ENCODE results near the gene ASXL1.
"Not testable (repeated sequence)": the region's sequence is repeated elsewhere in the genome, so short reads cannot be mapped to it uniquely, and the experiment has no call there.

The ASXL1 gene

GRCh38 chr20:32352121-32352720 lies 5.9 kb upstream of the ASXL1 start:
- Mint-ChIP-seq H3K27ac (no peak overlapping the region), H3K27me3 (no peaks in the 10 kb centered on the region), H3K36me3 (ENCODE audit: low read depth) (peaks cover 32% of the 10 kb centered on the region), H3K9me3 (no peaks in the 10 kb centered on the region), H3K4me3 (no peak overlapping the region), H3K4me1 (ENCODE audit: low read depth) (peaks cover 33% of the 10 kb centered on the region)

- H3K36me3 Mint-ChIP-seq (ENCODE audit: low read depth), result peaks cover 19% of the 10 kb centered on the region
- no peaks in the 10 kb centered on the region for H3K9me3 Mint-ChIP-seq
- H3K4me3 Mint-ChIP-seq, result no peak overlapping the region
- peak overlapping the region; percentile 28 for H3K27ac Mint-ChIP-seq
- H3K4me1 Mint-ChIP-seq (ENCODE audit: low read depth), result peaks cover 39% of the 10 kb centered on the region
- H3K27me3 Mint-ChIP-seq, result no peaks in the 10 kb centered on the region
Measured at GRCh38 chr20:32353848-32354496, 4.2 kb upstream of the ASXL1 start.

GRCh38 chr20:32354592-32355416 lies 3.3 kb upstream of the ASXL1 start:
- Mint-ChIP-seq H3K4me1 (ENCODE audit: low read depth) (peaks cover 44% of the 10 kb centered on the region), H3K9me3 (no peaks in the 10 kb centered on the region), H3K4me3 (peak overlapping the region; percentile 7), H3K27me3 (no peaks in the 10 kb centered on the region), H3K27ac (peak overlapping the region; percentile 77), H3K36me3 (ENCODE audit: low read depth) (peaks cover 19% of the 10 kb centered on the region)

GRCh38 chr20:32355417-32355841 lies 2.7 kb upstream of the ASXL1 start:
- H3K36me3 Mint-ChIP-seq (ENCODE audit: low read depth), result peaks cover 19% of the 10 kb centered on the region
- H3K27ac Mint-ChIP-seq, result peak overlapping the region; percentile 77
- H3K27me3 Mint-ChIP-seq, result no peaks in the 10 kb centered on the region
- H3K4me3 Mint-ChIP-seq, result peak overlapping the region; percentile 7
- H3K4me1 Mint-ChIP-seq (ENCODE audit: low read depth), result peaks cover 51% of the 10 kb centered on the region
- H3K9me3 Mint-ChIP-seq, result no peaks in the 10 kb centered on the region

- H3K9me3 Mint-ChIP-seq, result not testable (repeated sequence)
Measured at GRCh38 chr20:32355907-32356621, 2.1 kb upstream of the ASXL1 start.

GRCh38 chr20:32356622-32357374 lies 1.3 kb upstream of the ASXL1 start:
- Mint-ChIP-seq H3K27me3 (no peaks in the 10 kb centered on the region), H3K4me1 (ENCODE audit: low read depth) (peaks cover 64% of the 10 kb centered on the region), H3K36me3 (ENCODE audit: low read depth) (peaks cover 17% of the 10 kb centered on the region), H3K27ac (peak overlapping the region; percentile 99), H3K9me3 (no peaks in the 10 kb centered on the region), H3K4me3 (peak overlapping the region; percentile 95)

More at GRCh38 chr20:32355907-32356621, 2.1 kb upstream of the ASXL1 start:
- H3K4me3 Mint-ChIP-seq, result peak overlapping the region; percentile 16
- peaks cover 21% of the 10 kb centered on the region for H3K36me3 Mint-ChIP-seq (ENCODE audit: low read depth)
- H3K4me1 Mint-ChIP-seq (ENCODE audit: low read depth), result peaks cover 57% of the 10 kb centered on the region
- H3K27me3 Mint-ChIP-seq, result not testable (repeated sequence)
- H3K27ac Mint-ChIP-seq, result peak overlapping the region; percentile 77

- H3K4me3 Mint-ChIP-seq, result peak overlapping the region; percentile 95
- peaks cover 18% of the 10 kb centered on the region for H3K36me3 Mint-ChIP-seq (ENCODE audit: low read depth)
- no peaks in the 10 kb centered on the region for H3K9me3 Mint-ChIP-seq
- H3K4me1 Mint-ChIP-seq (ENCODE audit: low read depth), result peaks cover 71% of the 10 kb centered on the region
- H3K27me3 Mint-ChIP-seq, result no peaks in the 10 kb centered on the region
- H3K27ac Mint-ChIP-seq, result peak overlapping the region; percentile 99
Measured at GRCh38 chr20:32357375-32357868, 709 bp upstream of the ASXL1 start.

- Mint-ChIP-seq H3K4me1 (ENCODE audit: low read depth) (peaks cover 82% of the 10 kb centered on the region), H3K4me3 (peak overlapping the region; percentile 99), H3K27ac (no peak overlapping the region), H3K9me3 (no peaks in the 10 kb centered on the region), H3K27me3 (no peaks in the 10 kb centered on the region), H3K36me3 (ENCODE audit: low read depth) (peaks cover 25% of the 10 kb centered on the region)
Measured at GRCh38 chr20:32358632-32358882, 426 bp downstream of the ASXL1 start.

- H3K4me3 Mint-ChIP-seq, result peak overlapping the region; percentile 99
- H3K36me3 Mint-ChIP-seq (ENCODE audit: low read depth), result peaks cover 28% of the 10 kb centered on the region
- no peaks in the 10 kb centered on the region for H3K9me3 Mint-ChIP-seq
- H3K4me1 Mint-ChIP-seq (ENCODE audit: low read depth), result peaks cover 83% of the 10 kb centered on the region
- peak overlapping the region; percentile 97 for H3K27ac Mint-ChIP-seq
- no peaks in the 10 kb centered on the region for H3K27me3 Mint-ChIP-seq
Measured at GRCh38 chr20:32358883-32359632, 927 bp downstream of the ASXL1 start.

GRCh38 chr20:32359633-32360332 lies 1.7 kb downstream of the ASXL1 start:
- Mint-ChIP-seq H3K27ac (peak overlapping the region; percentile 97), H3K9me3 (no peaks in the 10 kb centered on the region), H3K36me3 (ENCODE audit: low read depth) (peaks cover 28% of the 10 kb centered on the region), H3K27me3 (no peaks in the 10 kb centered on the region), H3K4me1 (ENCODE audit: low read depth) (peaks cover 81% of the 10 kb centered on the region), H3K4me3 (peak overlapping the region; percentile 99)

- H3K4me1 Mint-ChIP-seq (ENCODE audit: low read depth), result peaks cover 81% of the 10 kb centered on the region
- H3K9me3 Mint-ChIP-seq, result no peaks in the 10 kb centered on the region
- H3K36me3 Mint-ChIP-seq (ENCODE audit: low read depth), result peaks cover 28% of the 10 kb centered on the region
- H3K4me3 Mint-ChIP-seq, result peak overlapping the region; percentile 99
- no peaks in the 10 kb centered on the region for H3K27me3 Mint-ChIP-seq
- peak overlapping the region; percentile 97 for H3K27ac Mint-ChIP-seq
Measured at GRCh38 chr20:32360333-32360634, 2.2 kb downstream of the ASXL1 start.

GRCh38 chr20:32362901-32363364 lies 4.8 kb downstream of the ASXL1 start:
- H3K36me3 Mint-ChIP-seq (ENCODE audit: low read depth), result peaks cover 41% of the 10 kb centered on the region
- peaks cover 84% of the 10 kb centered on the region for H3K4me1 Mint-ChIP-seq (ENCODE audit: low read depth)
- H3K4me3 Mint-ChIP-seq, result peak overlapping the region; percentile 99
- peak overlapping the region; percentile 84 for H3K27ac Mint-ChIP-seq
- no peaks in the 10 kb centered on the region for H3K27me3 Mint-ChIP-seq
- no peaks in the 10 kb centered on the region for H3K9me3 Mint-ChIP-seq

GRCh38 chr20:32363492-32363891 lies 5.4 kb downstream of the ASXL1 start:
- peak overlapping the region; percentile 84 for H3K27ac Mint-ChIP-seq
- H3K36me3 Mint-ChIP-seq (ENCODE audit: low read depth), result peaks cover 46% of the 10 kb centered on the region
- H3K4me1 Mint-ChIP-seq (ENCODE audit: low read depth), result peaks cover 90% of the 10 kb centered on the region
- H3K27me3 Mint-ChIP-seq, result no peaks in the 10 kb centered on the region
- H3K9me3 Mint-ChIP-seq, result no peaks in the 10 kb centered on the region
- H3K4me3 Mint-ChIP-seq, result peak overlapping the region; percentile 99

All from stimulated activated naive CD8-positive, alpha-beta T cell treated with anti-CD3 and anti-CD28 coated beads, Interleukin-15, Interleukin-2, amounts not matched to agents 100 ng/mL and 50 ng/mL, for 24 hours (primary cell).